RCC 7860 (cell line): ENCODE measurements around the gene FMO2.

Experiments used
- DNase-seq: peaks from one replicate; pipeline ENCODE4 v3.0.0-alpha.2; 2015; ENCODE audit warnings: low spot score
- FAIRE-seq: peaks from 2 replicates; lab custom pipeline; 2012; peaks lifted over from hg19 to GRCh38; lab: Jason Lieb, UNC

The FMO2 gene

GRCh38 chr1:171185091-171185490 lies at the start of gene FMO2:
Gene FMO2, plus strand, starts transcription at chr1:171185300. Its CDS starts 414 bp downstream, at chr1:171185714.
- DNase-seq (no peak), FAIRE-seq (no peak)

GRCh38 chr1:171137580-171137979 lies 47.5 kb upstream of the FMO2 start:
- DNase-seq (no peak), FAIRE-seq (no peak)

GRCh38 chr1:171138980-171139379 lies 46.1 kb upstream of the FMO2 start:
- FAIRE-seq (no peak), DNase-seq (no peak)

- DNase-seq (no peak), FAIRE-seq (no peak)
Observed at GRCh38 chr1:171139890-171140289, 45.2 kb upstream of the FMO2 start.

GRCh38 chr1:171140401-171140800 lies 44.7 kb upstream of the FMO2 start:
- DNase-seq (no peak), FAIRE-seq (no peak)

- FAIRE-seq (no peak), DNase-seq (no peak)
Observed at GRCh38 chr1:171140956-171141687, 44.0 kb upstream of the FMO2 start.

- FAIRE-seq, result no peak
- DNase-seq, result no peak
Observed at GRCh38 chr1:171141688-171142415, 43.2 kb upstream of the FMO2 start.

GRCh38 chr1:171142416-171143385 lies 42.4 kb upstream of the FMO2 start:
- no peak for FAIRE-seq
- DNase-seq, result no peak

GRCh38 chr1:171150156-171150555 lies 34.9 kb upstream of the FMO2 start:
- no peak for DNase-seq
- no peak for FAIRE-seq

GRCh38 chr1:171152549-171152948 lies 32.6 kb upstream of the FMO2 start:
- no peak for FAIRE-seq
- DNase-seq, result no peak

- FAIRE-seq, result no peak
Observed at GRCh38 chr1:171155484-171155883, 29.6 kb upstream of the FMO2 start.

GRCh38 chr1:171158096-171158495 lies 27.0 kb upstream of the FMO2 start:
- DNase-seq, result no peak
- no peak for FAIRE-seq

More at GRCh38 chr1:171155484-171155883, 29.6 kb upstream of the FMO2 start:
- DNase-seq, result no peak

GRCh38 chr1:171158551-171158950 lies 26.5 kb upstream of the FMO2 start:
- FAIRE-seq, result no peak

GRCh38 chr1:171159148-171159547 lies 26.0 kb upstream of the FMO2 start:
- no peak for FAIRE-seq
- DNase-seq, result no peak

More at GRCh38 chr1:171158551-171158950, 26.5 kb upstream of the FMO2 start:
- no peak for DNase-seq

- no peak for DNase-seq
- FAIRE-seq, result no peak
Observed at GRCh38 chr1:171160211-171160610, 24.9 kb upstream of the FMO2 start.

- no peak for FAIRE-seq
- no peak for DNase-seq
Observed at GRCh38 chr1:171160639-171161354, 24.3 kb upstream of the FMO2 start.

- no peak for FAIRE-seq
- no peak for DNase-seq
Observed at GRCh38 chr1:171161431-171161830, 23.7 kb upstream of the FMO2 start.

GRCh38 chr1:171166361-171166760 lies 18.7 kb upstream of the FMO2 start:
- no peak for DNase-seq
- FAIRE-seq, result no peak

GRCh38 chr1:171167785-171168184 lies 17.3 kb upstream of the FMO2 start:
- FAIRE-seq, result no peak

GRCh38 chr1:171172471-171172870 lies 12.6 kb upstream of the FMO2 start:
- no peak for DNase-seq
- FAIRE-seq, result no peak

More at GRCh38 chr1:171167785-171168184, 17.3 kb upstream of the FMO2 start:
- DNase-seq, result no peak
